Measurements from ENCODE around the gene OTOF.

Gene OTOF

DNA sequence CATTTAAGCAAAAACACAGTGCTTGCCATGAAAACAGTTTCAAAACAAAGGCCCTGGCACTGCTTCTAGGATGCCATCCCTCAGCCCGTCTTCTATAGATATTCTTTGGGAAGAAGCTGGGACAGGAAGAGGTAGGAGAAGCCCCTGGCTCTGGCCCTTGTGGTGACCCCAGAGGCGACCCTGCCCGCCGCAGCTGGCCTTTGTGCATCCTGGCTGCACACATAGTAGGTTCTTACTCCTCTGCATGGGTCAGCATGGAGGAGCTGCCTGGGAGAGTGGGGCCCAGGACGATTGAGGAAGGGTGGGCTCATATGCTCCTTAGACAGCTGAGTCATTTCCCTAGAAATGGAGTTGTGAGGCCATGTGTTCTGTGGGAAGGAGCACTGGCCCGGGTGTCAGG, 44.4 kb upstream of the OTOF start:
- Histone ChIP-seq H3K4me2 (ENCODE audit: low read length) (no peak overlapping the region), H3K27me3 (ENCODE audit: control insufficient read depth, insufficient read depth, low read length) (no peaks in the 10 kb centered on the region), H3K4me1 (no peaks in the 10 kb centered on the region), H3K9ac (no peak overlapping the region), H3K9me3 (ENCODE audit: control insufficient read depth, low read length) (no peaks in the 10 kb centered on the region), H3K79me2 (no peaks in the 10 kb centered on the region), H2AFZ (no peak overlapping the region), H3K36me3 (ENCODE audit: control insufficient read depth, insufficient read depth, low read length) (no peaks in the 10 kb centered on the region), H3K4me3 (ENCODE audit: low read depth, low read length) (no peak overlapping the region), H3K27ac (no peak overlapping the region)
- TF ChIP-seq, protein P1, sequence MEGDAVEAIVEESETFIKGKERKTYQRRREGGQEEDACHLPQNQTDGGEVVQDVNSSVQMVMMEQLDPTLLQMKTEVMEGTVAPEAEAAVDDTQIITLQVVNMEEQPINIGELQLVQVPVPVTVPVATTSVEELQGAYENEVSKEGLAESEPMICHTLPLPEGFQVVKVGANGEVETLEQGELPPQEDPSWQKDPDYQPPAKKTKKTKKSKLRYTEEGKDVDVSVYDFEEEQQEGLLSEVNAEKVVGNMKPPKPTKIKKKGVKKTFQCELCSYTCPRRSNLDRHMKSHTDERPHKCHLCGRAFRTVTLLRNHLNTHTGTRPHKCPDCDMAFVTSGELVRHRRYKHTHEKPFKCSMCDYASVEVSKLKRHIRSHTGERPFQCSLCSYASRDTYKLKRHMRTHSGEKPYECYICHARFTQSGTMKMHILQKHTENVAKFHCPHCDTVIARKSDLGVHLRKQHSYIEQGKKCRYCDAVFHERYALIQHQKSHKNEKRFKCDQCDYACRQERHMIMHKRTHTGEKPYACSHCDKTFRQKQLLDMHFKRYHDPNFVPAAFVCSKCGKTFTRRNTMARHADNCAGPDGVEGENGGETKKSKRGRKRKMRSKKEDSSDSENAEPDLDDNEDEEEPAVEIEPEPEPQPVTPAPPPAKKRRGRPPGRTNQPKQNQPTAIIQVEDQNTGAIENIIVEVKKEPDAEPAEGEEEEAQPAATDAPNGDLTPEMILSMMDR (IDR thresholded peaks at IDR 0.05): no peak

DNA sequence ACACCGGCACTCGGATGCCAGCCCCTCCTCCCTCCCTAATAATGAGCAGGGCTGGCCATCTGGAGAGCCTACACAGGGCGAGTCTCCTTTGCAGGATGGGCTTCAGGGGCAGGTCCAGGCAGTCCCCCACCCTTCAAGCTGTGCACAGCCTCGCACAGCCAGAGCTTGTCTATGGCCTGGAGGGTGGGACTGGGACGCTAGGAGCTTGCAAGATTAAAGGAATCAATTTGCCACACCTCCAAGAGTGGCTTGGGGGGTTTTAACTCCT, 43.9 kb upstream of the OTOF start:
- Histone ChIP-seq H3K4me3 (ENCODE audit: low read depth, low read length) (no peak overlapping the region), H3K9me3 (ENCODE audit: control insufficient read depth, low read length) (no peaks in the 10 kb centered on the region), H3K4me2 (ENCODE audit: low read length) (no peak overlapping the region), H3K79me2 (no peaks in the 10 kb centered on the region), H2AFZ (no peak overlapping the region), H3K4me1 (no peaks in the 10 kb centered on the region), H3K27me3 (ENCODE audit: control insufficient read depth, insufficient read depth, low read length) (no peaks in the 10 kb centered on the region), H3K9ac (no peak overlapping the region), H3K36me3 (ENCODE audit: control insufficient read depth, insufficient read depth, low read length) (no peaks in the 10 kb centered on the region), H3K27ac (no peak overlapping the region)
- TF ChIP-seq, protein P1 (IDR thresholded peaks at IDR 0.05): no peak

DNA sequence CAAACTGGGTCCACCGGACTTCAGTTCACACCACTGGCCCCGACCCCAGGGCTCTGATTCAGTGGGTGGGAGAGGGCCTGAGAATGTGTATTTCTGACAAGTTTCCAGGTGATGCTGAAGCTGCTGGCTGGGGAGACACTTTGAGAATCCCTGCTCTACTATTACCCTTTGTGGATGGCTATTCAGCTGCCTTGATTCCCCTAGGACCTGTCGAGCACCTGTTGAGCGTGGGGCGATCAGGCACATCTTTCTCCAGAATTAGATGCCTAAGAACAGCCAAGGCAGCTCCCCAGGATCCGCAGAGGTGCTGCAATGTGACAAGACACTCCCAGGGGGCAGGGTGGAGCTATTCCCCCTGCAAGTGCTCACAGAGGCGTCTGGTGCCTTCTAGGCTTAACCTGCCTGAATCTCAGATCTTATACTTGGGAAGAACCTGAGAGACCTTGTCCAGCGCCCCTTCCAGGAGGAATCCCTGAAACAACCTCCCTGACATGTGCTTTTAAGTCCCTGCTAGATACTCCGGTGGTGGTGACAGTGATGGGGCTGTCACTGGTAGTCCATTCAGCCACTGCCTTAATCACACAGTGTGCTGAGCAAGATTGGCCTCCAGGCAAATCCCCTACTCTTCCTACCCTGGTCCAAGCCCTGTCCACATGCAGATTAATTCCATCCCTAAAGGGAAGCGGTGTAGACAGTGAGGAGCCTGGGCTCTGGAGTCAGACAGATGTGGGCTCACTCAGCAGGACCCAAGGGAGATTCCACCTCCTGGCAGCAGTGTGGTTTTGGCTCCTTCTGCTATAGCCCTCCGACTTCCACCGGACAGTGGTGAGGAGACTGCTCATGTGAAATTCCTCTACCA, 43.4 kb upstream of the OTOF start:
- no peaks in the 10 kb centered on the region for H3K4me1 ChIP-seq
- H3K4me3 ChIP-seq (ENCODE audit: low read depth, low read length): no peak overlapping the region
- no peak overlapping the region for H3K27ac ChIP-seq
- no peak overlapping the region for H3K4me2 ChIP-seq (ENCODE audit: low read length)
- no peaks in the 10 kb centered on the region for H3K27me3 ChIP-seq (ENCODE audit: control insufficient read depth, insufficient read depth, low read length)
- no peak overlapping the region for H3K9ac ChIP-seq
- no peaks in the 10 kb centered on the region for H3K79me2 ChIP-seq
- H3K9me3 ChIP-seq (ENCODE audit: control insufficient read depth, low read length): no peaks in the 10 kb centered on the region
- no peak overlapping the region for H2AFZ ChIP-seq
- TF ChIP-seq, protein P1 (IDR thresholded peaks at IDR 0.05): peak; percentile 40
- H3K36me3 ChIP-seq (ENCODE audit: control insufficient read depth, insufficient read depth, low read length): no peaks in the 10 kb centered on the region

DNA sequence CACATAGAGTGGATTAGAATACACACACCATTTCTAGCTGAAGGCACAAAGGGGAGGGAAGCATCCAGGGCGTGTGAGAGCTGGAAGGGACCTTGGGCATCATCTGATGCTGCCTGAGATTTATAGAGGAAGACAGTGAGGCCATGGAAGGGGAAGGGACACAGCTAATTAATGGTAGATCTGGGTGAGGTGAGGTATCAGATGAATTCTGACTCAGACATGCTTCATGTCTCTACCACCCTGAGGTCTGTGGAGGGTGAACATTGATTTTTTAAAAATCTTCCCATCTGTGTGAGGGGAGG, 42.2 kb upstream of the OTOF start:
- no peaks in the 10 kb centered on the region for H3K79me2 ChIP-seq
- H3K9ac ChIP-seq: no peak overlapping the region
- no peak overlapping the region for H3K4me3 ChIP-seq (ENCODE audit: low read depth, low read length)
- no peaks in the 10 kb centered on the region for H3K4me1 ChIP-seq
- H3K4me2 ChIP-seq (ENCODE audit: low read length): no peak overlapping the region
- TF ChIP-seq, protein P1 (IDR thresholded peaks at IDR 0.05): no peak
- H2AFZ ChIP-seq: no peak overlapping the region
- H3K9me3 ChIP-seq (ENCODE audit: control insufficient read depth, low read length): no peaks in the 10 kb centered on the region
- no peaks in the 10 kb centered on the region for H3K36me3 ChIP-seq (ENCODE audit: control insufficient read depth, insufficient read depth, low read length)
- no peaks in the 10 kb centered on the region for H3K27me3 ChIP-seq (ENCODE audit: control insufficient read depth, insufficient read depth, low read length)
- no peak overlapping the region for H3K27ac ChIP-seq
